Mammary epithelial cell (primary cell): ENCODE measurements around the gene PAPPA2.

Source experiments
- EZH2 ChIP-seq: IDR thresholded peaks from 2 replicates; pipeline ENCODE4 v1.6.1; 2012; ENCODE audit warnings: low read length, inconsistent platforms, borderline replicate concordance
- TF ChIP-seq, protein P1 (sequence below), 2 donors: IDR thresholded peaks in 1 of 2; conservative IDR thresholded peaks in 1 of 2; 2 replicates each; pipeline ENCODE4 v1.5.1; 2011 to 2012; ENCODE audit warnings: inconsistent platforms in 2 of 2, low read length in 2 of 2, mild to moderate bottlenecking in 2 of 2, control low read depth in 1 of 2, low read depth in 1 of 2; ENCODE audit not compliant: insufficient read depth in 1 of 2; ENCODE audit errors: extremely low read depth in 1 of 2

DNA sequence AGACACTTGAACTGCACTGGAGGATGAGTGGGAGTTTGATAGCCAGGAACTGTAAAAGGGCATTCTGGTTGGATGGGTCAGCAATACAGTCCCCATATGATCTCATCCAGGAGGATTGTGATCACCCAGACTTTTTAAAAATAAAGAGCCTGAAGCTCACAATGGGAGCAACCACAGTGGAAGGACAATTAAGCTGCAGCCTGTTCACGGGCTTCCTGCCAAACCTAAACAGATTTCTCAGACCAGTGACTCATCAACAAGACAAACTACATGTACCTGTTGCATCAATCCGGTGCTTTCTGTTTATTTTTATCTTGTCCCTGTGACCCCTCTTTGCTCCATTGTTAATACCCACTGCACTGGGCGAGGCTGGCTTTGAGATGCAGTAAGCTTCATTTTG, 52.3 kb downstream of the PAPPA2 start:
- TF ChIP-seq, protein P1, sequence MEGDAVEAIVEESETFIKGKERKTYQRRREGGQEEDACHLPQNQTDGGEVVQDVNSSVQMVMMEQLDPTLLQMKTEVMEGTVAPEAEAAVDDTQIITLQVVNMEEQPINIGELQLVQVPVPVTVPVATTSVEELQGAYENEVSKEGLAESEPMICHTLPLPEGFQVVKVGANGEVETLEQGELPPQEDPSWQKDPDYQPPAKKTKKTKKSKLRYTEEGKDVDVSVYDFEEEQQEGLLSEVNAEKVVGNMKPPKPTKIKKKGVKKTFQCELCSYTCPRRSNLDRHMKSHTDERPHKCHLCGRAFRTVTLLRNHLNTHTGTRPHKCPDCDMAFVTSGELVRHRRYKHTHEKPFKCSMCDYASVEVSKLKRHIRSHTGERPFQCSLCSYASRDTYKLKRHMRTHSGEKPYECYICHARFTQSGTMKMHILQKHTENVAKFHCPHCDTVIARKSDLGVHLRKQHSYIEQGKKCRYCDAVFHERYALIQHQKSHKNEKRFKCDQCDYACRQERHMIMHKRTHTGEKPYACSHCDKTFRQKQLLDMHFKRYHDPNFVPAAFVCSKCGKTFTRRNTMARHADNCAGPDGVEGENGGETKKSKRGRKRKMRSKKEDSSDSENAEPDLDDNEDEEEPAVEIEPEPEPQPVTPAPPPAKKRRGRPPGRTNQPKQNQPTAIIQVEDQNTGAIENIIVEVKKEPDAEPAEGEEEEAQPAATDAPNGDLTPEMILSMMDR (conservative IDR thresholded peaks at IDR 0.05 in 1 of 2, IDR thresholded peaks at IDR 0.05 in 1 of 2; ENCODE audit: extremely low read depth in 1 of 2, insufficient read depth in 1 of 2, low read depth in 1 of 2, low read length in 2 of 2), result no peak
- no peak for TF ChIP-seq EZH2
